Body of pancreas (tissue), 4 donors: Measurements from ENCODE around the gene PTPN7.

Experiments
- CTCF ChIP-seq, 7 experiments: fragments of 450-650 bp in 4 of 7; fragments of 200-600 bp in 3 of 7; sonication (generic) in 3 of 7; IDR thresholded peaks; one replicate each; pipeline ENCODE4 v1.5.1; 2016 to 2019; ENCODE audit warnings: antibody characterized with exemption in 7 of 7
- POLR2A ChIP-seq, 3 donors: fragments of 450-650 bp; IDR thresholded peaks; one replicate each; pipeline ENCODE4 v1.6.1; 2016; ENCODE audit warnings: antibody characterized with exemption in 3 of 3, mild to moderate bottlenecking in 2 of 3

- TF ChIP-seq CTCF (IDR thresholded peaks at IDR 0.05) (no peak), POLR2A (IDR thresholded peaks at IDR 0.05) (no peak)
Observed at GRCh38 chr1:202201266-202201665, 40.9 kb upstream of the PTPN7 start.
